GM18499 (cell line): ENCODE data around the gene C12orf76.
"Not testable (repeated sequence)": the region's sequence is repeated elsewhere in the genome, so short reads cannot be mapped to it uniquely, and the experiment has no call there.

Experiments
- ATAC-seq: cut with Tn5 transposase; IDR thresholded peaks from one replicate; pipeline ENCODE4 v1.9.1; 2021; ENCODE audit warnings: moderate number of reproducible peaks; ENCODE audit not compliant: insufficient read depth, unreplicated experiment

The C12orf76 gene, protein sequence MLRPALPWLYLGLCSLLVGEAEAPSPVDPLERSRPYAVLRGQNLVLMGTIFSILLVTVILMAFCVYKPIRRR

DNA sequence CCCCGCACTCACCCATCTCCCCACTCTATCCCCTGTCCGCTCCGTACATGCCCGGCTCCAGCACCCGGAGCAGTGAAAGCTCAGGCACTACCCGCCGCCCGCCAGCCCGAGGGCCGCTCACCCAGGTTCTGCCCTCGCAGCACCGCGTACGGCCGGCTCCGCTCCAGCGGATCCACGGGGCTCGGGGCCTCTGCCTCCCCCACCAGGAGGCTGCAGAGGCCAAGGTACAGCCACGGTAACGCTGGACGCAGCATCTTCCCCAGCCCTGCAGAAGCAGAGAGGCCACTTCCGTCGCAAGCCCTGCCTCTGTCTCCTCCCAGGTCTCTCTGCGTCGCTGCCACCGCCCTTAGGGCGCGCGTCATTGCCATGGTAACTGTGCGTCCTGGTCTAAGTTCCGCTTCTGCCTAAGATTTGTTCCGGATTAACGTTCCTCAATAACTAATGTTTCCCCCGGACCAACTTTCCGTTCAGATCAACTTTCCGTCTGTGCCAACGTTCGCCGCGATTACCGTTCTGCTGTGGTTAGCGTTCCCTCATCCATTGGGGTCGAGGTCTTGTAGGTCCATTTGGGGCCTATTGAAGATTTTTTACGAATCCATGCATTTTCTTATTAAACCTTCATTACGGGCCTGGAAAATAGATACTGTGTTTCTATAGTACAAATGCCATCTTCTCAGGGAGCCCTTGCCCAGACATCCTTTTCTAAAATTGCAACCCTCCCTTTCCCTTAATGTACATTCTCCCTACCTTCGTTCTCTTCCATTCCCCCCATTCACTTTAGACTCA lies at the start of gene C12orf76:
Gene C12orf76 (minus strand): TSS at position 281 of the 786 bp plus-strand sequence. CDS start 27 bp downstream, at position 254.
- peak; percentile 84 for ATAC-seq

DNA sequence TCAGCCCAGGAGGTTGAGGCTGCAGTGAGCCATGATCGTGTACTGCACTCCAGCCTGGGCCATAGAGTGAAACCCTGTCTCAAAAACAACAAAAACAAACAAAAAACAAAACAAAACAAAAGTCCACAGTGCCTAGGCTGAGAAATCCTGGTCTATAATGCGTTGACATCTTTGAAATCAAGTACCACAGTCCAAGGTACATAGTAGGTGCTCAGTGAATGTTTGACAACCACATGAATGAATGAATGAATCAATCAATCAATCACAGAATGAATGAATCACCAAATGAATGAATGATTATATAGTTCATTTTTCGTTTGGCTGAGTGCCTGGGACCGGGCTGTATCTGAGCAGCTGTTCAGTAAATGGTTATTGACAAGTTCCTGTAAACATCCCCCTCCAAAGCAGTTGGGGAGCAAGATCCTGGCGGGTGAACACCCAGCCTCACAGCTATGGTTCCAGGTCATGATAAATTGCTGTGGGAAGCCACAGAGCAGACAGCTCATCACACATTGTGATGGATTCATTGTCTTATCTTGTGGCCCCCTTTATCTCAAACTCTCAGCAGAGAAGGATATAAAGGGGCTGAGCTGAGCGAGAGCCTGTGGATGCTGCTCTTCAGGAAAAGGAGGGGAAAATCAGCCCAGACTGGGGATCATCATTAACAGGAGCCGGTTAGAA lies 45.4 kb upstream of the C12orf76 start:
- no peak for ATAC-seq

- ATAC-seq, result no peak
Measured at GRCh38 chr12:110091136-110091711, 42.9 kb upstream of the C12orf76 start.

GRCh38 chr12:110090266-110091135 lies 42.2 kb upstream of the C12orf76 start:
- no peak for ATAC-seq

DNA sequence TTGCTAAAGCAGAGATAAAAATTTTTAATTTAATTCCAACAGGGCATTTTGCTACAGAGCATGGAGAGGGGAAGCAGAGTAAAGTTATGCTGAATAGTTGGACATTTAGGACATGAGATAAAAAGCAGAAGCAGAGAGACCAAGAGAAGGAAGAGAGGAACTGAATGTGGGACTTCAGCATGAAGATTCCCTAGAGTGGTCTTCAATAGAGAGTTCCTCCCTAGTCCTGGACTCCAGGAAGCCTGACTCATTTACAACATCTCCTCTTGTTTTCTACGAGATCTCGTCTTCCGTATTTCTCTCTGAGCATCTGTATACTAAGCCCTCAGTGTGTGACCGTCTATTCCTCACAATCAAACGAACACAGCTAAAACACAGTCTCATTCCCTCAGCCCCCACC lies 40.6 kb upstream of the C12orf76 start:
- no peak for ATAC-seq

- not testable (repeated sequence) for ATAC-seq
Measured at GRCh38 chr12:110088216-110088615, 39.9 kb upstream of the C12orf76 start.

GRCh38 chr12:110084314-110085015 lies 36.1 kb upstream of the C12orf76 start:
- ATAC-seq, result no peak

DNA sequence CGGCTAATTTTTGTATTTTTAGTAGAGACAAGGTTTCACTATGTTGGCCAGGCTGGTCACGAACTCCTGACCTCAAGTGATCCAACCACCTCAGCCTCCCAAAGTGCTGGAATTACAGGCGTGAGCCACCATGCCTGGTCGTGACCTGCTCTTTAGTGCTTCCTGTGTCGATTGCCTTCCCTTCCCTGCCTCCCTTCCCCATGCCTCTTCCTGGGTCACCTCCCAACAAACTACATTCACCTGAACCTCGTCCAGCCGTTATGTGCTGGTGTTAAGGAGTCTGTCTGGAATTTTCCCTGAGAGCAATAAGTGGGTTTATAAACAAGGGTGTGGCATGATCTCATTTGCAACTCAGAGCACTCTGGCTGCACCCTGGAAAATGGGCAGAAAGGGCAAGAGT lies 32.1 kb upstream of the C12orf76 start:
- no peak for ATAC-seq

- ATAC-seq, result peak; percentile 58
Measured at GRCh38 chr12:110079477-110080400, 31.4 kb upstream of the C12orf76 start.

DNA sequence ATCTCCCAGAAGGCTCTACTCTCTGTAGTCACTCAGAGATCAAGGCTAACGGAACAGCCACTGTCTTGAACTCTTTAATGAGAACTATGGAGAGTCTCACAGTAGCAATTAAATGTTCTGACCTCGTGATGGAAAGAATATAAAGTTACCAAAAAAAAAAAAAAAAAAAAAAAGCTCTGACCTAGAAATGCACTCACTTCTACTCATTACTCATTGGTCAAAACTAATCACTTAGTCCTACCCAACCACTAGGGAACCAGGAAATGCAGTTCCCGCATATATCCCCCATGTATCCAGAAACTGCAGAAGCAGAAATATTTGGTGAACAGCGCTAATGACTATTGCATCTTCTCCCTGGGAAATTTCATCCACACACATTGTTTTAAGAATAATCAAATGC lies 29.5 kb upstream of the C12orf76 start:
- ATAC-seq, result no peak

GRCh38 chr12:110075880-110076279 lies 27.6 kb upstream of the C12orf76 start:
- ATAC-seq, result no peak

DNA sequence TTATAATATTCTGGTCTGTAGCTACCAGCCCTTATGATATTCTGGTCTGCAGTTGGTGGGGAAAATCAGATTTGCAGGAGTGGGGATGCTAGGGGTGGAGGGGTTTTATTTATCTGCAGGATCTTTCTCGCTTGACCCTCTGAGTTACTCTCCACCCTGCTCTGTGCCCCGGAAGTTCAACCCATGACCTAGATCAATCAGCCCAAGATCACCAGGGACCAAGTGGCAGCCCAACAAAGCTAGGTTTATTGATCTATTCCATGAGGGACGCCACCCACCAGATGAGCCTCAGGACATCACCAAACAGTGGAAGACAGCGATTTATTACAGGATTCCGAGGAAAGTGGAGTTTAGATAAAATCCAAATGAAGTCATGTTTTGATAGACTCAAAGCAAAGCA lies 25.8 kb upstream of the C12orf76 start:
- no peak for ATAC-seq

DNA sequence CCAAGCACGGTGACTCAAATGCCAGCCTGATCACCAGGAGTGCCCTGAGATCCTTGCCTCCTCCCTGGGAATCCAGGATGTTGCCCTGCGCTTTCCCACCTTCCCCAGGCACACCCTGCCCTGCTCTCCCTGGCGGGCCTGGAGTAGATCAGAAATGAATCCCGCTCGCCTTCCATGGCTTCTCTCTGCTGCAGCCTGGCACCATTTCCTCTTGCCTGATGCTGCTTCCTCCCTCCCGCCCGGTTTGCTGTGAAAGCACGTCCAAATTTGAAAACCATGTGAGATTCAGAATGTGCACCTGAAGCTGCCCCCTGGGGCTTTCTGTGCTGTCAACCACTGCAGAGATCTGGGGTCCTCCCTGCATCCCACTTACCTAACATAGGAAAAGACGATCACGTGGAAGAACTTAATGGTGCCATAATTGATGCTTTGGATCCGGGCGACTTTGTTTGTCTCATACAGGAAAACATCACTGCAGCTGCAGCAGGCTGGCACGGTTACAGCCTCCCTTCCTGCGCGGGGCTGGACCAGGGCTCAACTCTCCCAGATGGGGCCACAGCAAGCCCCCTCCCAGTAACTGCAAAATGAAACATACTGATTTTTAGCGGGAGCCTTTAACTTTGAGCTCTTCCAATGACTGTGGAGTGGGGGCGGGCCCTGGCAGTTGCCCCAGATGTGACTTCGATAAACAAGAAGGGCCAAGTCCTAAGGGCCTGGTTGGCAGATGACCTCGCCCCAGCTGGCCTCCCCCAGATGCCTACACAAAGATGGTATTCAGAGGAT lies 24.9 kb upstream of the C12orf76 start:
- no peak for ATAC-seq

DNA sequence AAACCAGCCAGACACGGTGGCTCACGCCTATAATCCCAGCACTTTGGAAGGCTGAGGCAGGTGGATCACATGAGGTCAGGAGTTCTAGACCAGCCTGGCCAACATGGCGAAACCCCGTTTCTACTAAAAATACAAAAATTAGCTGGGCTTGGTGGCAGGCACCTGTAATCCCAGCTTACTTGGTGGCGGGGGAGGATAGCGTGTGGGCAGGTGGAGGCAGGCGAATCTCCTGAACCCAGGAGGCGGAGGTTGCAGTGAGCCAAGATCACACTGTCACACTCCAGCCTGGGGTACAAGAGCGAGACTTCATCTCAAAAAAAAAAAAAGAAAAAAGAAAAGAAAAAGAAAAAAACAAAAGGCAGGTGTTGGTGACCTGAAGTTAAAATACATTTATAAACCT lies 24.3 kb upstream of the C12orf76 start:
- ATAC-seq, result not testable (repeated sequence)

GRCh38 chr12:110071967-110072366 lies 23.6 kb upstream of the C12orf76 start:
- ATAC-seq, result no peak

- ATAC-seq, result no peak
Measured at GRCh38 chr12:110071504-110071903, 23.2 kb upstream of the C12orf76 start.

DNA sequence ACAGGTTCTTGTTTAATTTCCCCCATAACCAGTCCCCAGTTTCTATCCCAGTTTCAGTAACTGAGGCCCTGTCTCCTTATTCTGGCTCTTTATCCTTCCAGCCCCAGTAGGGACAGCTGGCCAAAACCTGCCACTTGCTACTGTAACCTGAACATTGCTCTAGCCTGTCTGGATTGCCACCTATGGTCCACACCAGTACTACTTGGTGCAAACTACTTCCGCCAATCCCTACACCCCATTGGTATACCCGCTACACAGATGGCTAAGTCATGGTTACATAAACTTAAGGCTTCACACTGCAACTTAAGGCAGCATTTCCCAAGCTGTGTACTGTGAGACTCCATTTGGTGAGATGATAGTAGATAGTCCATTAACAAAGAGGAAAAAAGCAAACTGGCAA lies 20.3 kb upstream of the C12orf76 start:
- ATAC-seq, result no peak

DNA sequence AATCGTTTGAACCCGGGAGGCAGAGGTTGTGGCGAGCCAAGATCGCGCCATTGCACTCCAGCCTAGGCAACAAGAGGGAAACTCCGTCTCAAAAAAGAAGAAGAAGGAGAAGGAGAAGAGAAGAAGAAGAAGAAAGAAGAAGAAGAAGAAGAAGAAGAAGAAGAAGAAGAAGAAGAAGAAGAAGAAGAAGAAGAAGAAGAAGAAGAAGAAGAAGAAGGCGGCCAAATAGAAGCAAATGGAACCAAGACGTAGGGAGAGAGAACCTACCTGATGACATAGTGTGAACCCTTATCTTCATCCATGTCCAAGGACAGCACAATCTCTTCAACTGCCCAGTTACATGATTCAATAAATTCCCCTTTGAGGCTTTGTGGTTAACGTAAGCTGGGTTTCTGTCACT lies 19.8 kb upstream of the C12orf76 start:
- not testable (repeated sequence) for ATAC-seq
